GM18508 (cell line): ENCODE measurements around the gene NEIL1.
"Not testable (repeated sequence)": the region's sequence is repeated elsewhere in the genome, so short reads cannot be mapped to it uniquely, and the experiment has no call there.

Experiments used
- ATAC-seq: cut with Tn5 transposase; IDR thresholded peaks from one replicate; pipeline ENCODE4 v1.9.1; 2021; ENCODE audit warnings: moderate number of reproducible peaks; ENCODE audit not compliant: insufficient read depth, unreplicated experiment

NEIL1 gene

GRCh38 chr15:75329571-75329970 is 17.3 kb upstream of the NEIL1 start:
- ATAC-seq: no peak

GRCh38 chr15:75332093-75332492 is 14.7 kb upstream of the NEIL1 start:
- not testable (repeated sequence) for ATAC-seq

GRCh38 chr15:75333654-75334419 is 13.0 kb upstream of the NEIL1 start:
- ATAC-seq: not testable (repeated sequence)

GRCh38 chr15:75335313-75335704 is 11.5 kb upstream of the NEIL1 start:
- no peak for ATAC-seq

- no peak for ATAC-seq
Measured at GRCh38 chr15:75335705-75336355, 11.0 kb upstream of the NEIL1 start, which contains the start of gene COMMD4. TSS of gene COMMD4 (plus strand) at chr15:75336063. CDS start at chr15:75336090, 27 bp downstream.

- no peak for ATAC-seq
Measured at GRCh38 chr15:75338661-75339240, 8.1 kb upstream of the NEIL1 start.

- no peak for ATAC-seq
Measured at GRCh38 chr15:75339531-75340240, 7.2 kb upstream of the NEIL1 start.

GRCh38 chr15:75342221-75342620 is 4.6 kb upstream of the NEIL1 start:
- no peak for ATAC-seq

GRCh38 chr15:75343953-75344352 is 2.9 kb upstream of the NEIL1 start:
- not testable (repeated sequence) for ATAC-seq

- no peak for ATAC-seq
Measured at GRCh38 chr15:75347222-75348033, 589 bp downstream of the NEIL1 start.

GRCh38 chr15:75348034-75348561 is 1.3 kb downstream of the NEIL1 start:
- ATAC-seq: no peak

GRCh38 chr15:75348562-75349350 is 1.9 kb downstream of the NEIL1 start:
- ATAC-seq: no peak

GRCh38 chr15:75349351-75349669 is 2.5 kb downstream of the NEIL1 start:
- not testable (repeated sequence) for ATAC-seq

GRCh38 chr15:75349851-75350588 is 3.2 kb downstream of the NEIL1 start:
- ATAC-seq: no peak

- ATAC-seq: no peak
Measured at GRCh38 chr15:75350601-75351361, 3.9 kb downstream of the NEIL1 start.

GRCh38 chr15:75352186-75353080 is 5.6 kb downstream of the NEIL1 start:
- ATAC-seq: no peak

GRCh38 chr15:75353604-75354003 is 6.8 kb downstream of the NEIL1 start:
- ATAC-seq: no peak
